NCI-H146 (cell line): ENCODE measurements around the gene PEPD.

ENCODE experiments used
- DNase-seq: peaks from one replicate; lab custom pipeline; 2025; lab: John Stamatoyannopoulos, UW

Gene PEPD

GRCh38 chr19:33437821-33438671, 83.5 kb downstream of the PEPD start:
- peak; percentile 39 for DNase-seq

- DNase-seq = no peak
Observed at GRCh38 chr19:33437393-33437820, 84.2 kb downstream of the PEPD start.

GRCh38 chr19:33436360-33437345, 84.9 kb downstream of the PEPD start:
- no peak for DNase-seq

- DNase-seq = no peak
Observed at GRCh38 chr19:33435706-33436359, 85.8 kb downstream of the PEPD start.

GRCh38 chr19:33434886-33435705, 86.5 kb downstream of the PEPD start:
- peak; percentile 30 for DNase-seq

GRCh38 chr19:33434069-33434885, 87.3 kb downstream of the PEPD start:
- no peak for DNase-seq

- no peak for DNase-seq
Observed at GRCh38 chr19:33432446-33433170, 89.0 kb downstream of the PEPD start.

- DNase-seq = no peak
Observed at GRCh38 chr19:33432015-33432414, 89.6 kb downstream of the PEPD start.

- DNase-seq = peak; percentile 49
Observed at GRCh38 chr19:33430674-33431277, 90.8 kb downstream of the PEPD start.

- DNase-seq = no peak
Observed at GRCh38 chr19:33429891-33430673, 91.5 kb downstream of the PEPD start.

GRCh38 chr19:33428627-33429125, 92.9 kb downstream of the PEPD start:
- no peak for DNase-seq

- no peak for DNase-seq
Observed at GRCh38 chr19:33427801-33428626, 93.6 kb downstream of the PEPD start.

- no peak for DNase-seq
Observed at GRCh38 chr19:33426621-33427361, 94.8 kb downstream of the PEPD start.

GRCh38 chr19:33424181-33424580, 97.4 kb downstream of the PEPD start:
- no peak for DNase-seq

GRCh38 chr19:33422369-33423180, 99.0 kb downstream of the PEPD start:
- no peak for DNase-seq

GRCh38 chr19:33421368-33421767, 100.2 kb downstream of the PEPD start:
- no peak for DNase-seq
